Raji (cell line): Measurements from ENCODE around the gene HAVCR1.

Experiments
- POLR2A ChIP-seq: IDR thresholded peaks from 2 replicates; pipeline ENCODE4 v1.6.1; 2011; ENCODE audit warnings: low read depth, low read length, control low read depth; ENCODE audit not compliant: insufficient read depth

Gene HAVCR1

GRCh38 chr5:157059093-157059539 is at the start of gene HAVCR1:
HAVCR1 (minus strand) TSS chr5:157059116; CDS start chr5:157057943, 1,173 bp downstream.
- TF ChIP-seq POLR2A: no peak

- no peak for TF ChIP-seq POLR2A
These were observed 48.6 kb upstream of the HAVCR1 start for GRCh38 chr5:157107508-157107907.

DNA sequence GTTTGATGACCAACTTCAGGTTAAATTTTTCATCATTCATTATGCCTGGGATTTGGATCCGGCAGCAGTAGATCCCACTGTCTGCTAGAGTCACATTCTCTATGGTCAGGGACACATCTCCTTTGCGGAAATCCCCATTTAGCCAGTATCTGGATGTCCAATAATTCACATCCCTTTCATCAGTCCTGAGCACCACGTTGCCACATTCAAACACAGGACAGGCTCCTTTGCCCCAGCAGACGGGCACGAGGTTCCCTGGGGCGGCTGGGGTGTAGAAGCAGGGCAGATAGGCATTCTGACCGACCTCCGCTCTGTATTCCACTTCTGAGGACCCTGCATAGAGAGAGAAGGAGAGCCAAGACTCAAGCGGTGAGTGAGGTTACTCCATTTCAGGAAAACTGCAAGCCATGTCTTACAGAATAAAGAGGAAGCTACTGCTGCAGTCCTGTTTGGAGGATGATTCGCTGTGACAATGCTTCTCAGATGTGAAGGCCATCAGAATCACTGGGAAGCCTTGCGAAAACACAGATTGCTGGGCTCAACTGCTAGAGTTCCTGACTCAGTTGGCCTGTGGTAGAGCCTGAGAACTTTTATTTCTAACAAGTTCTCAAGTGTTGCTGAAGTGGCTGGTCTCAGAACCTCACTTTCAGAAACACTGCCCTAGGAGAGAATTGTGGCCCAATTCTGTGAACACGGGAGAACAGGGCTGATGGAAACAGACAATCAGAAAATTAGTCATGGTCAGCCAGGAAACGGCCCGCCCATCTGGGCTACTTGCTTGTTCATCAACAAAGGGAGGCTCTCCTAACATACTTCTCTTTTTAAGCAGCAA is 47.9 kb upstream of the HAVCR1 start:
- TF ChIP-seq POLR2A: no peak

DNA sequence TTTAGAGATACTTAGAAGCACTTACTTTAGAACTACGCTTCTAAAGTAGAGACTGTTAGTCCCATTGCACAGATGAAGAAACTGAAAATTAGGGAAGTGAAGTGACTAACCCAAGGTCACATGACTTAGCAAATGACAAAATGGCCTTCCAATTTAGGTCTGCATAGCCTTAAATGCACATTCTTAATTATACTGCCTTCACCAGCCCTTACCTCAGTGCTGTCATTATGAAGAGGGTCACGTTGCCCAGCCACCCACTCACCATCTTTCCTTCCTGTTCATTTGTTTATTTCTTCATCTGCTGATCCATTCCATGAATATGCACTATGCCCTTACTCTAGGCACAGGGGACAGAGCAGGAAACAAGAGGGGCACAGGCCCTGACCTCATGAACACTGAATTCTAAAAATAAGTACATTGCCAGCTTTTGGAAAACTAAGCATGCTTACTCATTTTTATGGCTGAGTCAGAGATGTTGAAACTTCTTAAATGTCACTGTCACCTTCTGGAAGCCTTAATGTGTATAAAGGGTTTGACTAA is 41.3 kb upstream of the HAVCR1 start:
- no peak for TF ChIP-seq POLR2A

GRCh38 chr5:157088342-157088990 is 29.6 kb upstream of the HAVCR1 start:
- no peak for TF ChIP-seq POLR2A

DNA sequence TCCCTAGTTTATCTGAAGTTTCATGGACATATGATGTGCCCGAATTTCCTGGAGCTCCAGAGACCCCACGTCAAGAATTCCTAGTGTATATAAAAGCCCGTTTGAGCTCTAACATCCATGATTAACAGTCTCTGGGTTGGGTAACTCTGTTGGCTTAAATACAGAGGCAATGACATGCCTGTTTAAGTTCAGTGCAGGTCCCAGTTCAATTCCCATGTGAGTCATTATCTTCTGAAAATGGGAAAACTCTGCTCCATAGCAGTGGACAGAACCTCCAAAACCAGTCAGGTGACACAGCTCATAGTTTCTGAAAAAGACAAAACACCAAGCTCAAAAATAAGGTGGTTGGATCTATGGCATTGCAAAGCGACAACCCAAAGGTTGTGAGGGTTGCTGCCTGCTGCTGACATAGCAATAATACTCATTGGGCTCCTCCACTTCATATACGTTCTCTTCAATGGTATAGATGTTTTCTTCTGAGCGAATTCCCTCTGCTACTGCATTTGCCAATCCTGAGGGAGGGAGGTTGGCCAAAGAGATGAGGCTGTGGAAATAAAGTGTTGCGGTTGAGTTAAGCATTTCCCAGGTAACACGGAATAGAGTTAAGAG is 27.9 kb upstream of the HAVCR1 start:
- TF ChIP-seq POLR2A: no peak

- no peak for TF ChIP-seq POLR2A
These were observed 27.0 kb upstream of the HAVCR1 start for GRCh38 chr5:157085930-157086329.

DNA sequence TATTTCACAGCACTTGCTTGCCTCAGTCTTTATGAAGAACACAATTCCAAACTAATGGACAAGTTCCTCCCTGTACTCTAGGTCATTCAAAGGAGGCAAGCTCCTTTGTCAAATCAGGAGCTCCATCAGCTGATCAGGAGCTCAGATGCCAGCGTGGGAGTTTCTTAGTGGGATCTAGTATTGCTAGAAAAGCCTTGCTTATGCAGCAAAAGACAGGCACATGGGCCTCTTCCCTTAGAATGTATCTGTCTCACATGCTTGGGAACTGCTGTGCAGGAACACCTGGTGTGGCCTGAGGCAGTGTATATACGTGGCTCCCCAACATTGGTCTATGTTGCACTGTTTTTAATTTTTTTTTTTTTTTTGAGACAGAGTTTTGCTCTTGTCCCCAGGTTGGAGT is 21.4 kb upstream of the HAVCR1 start:
- no peak for TF ChIP-seq POLR2A

DNA sequence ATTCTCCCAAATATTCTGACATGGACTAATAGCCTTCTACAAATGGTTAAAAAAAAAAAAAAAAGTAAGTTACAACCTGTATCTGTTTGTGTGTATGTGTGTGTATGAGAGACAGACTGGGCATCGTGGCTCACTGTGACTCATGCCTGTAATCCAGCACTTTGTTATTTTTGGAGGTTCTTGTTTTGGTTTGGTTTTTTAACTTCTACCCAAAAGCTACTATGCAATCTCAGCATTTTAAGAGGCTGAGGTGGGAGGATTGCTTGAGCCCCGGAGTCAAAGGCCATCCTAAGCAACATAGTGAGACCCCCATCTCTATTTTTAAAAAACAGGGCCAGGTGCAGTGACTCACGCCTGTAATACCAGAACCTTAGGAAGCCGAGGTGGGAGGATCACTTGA is 17.6 kb upstream of the HAVCR1 start:
- no peak for TF ChIP-seq POLR2A

DNA sequence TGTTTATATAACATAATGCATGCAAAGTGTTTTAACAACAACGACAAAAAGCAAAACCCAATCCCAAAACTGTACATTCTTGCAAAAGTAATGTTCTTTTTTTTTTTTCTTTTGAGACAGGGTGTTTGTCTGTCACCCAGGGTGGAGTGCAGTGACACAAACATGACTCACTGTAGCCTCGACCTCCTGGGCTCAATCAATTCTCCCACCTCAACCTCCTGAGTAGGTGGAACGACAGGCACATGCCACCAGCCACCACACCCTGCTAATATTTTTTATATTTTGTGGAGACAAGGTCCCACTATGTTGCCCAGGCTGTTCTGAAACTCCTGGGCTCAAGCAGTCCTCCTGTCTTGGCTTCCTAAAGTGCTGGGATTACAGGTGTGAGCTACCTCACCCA is 13.6 kb upstream of the HAVCR1 start:
- no peak for TF ChIP-seq POLR2A

DNA sequence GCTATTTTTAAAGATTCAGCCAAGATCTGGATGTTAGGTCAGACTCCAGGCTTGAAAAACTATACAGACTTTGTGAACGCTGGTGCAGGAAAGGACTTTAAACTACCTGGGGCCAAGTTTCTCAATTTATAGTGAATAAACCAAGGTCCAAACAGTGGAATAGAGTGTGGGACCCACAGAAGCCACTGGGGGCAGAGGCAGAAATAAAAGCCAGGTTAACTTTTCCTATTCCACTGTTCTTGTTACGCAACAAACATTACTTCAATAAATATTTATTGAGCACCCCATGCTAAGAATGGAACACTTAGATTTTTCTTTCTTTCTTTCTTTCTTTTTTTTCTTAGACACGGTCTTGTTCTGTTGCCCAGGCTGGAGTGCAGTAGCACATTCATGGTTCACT is 11.0 kb upstream of the HAVCR1 start:
- no peak for TF ChIP-seq POLR2A

GRCh38 chr5:157068785-157069184 is 9.9 kb upstream of the HAVCR1 start:
- TF ChIP-seq POLR2A: no peak

GRCh38 chr5:157068339-157068738 is 9.4 kb upstream of the HAVCR1 start:
- TF ChIP-seq POLR2A: no peak

GRCh38 chr5:157067005-157067404 is 8.1 kb upstream of the HAVCR1 start:
- TF ChIP-seq POLR2A: no peak

GRCh38 chr5:157066080-157066479 is 7.2 kb upstream of the HAVCR1 start:
- no peak for TF ChIP-seq POLR2A
